Osteocyte (in vitro differentiated cells): ENCODE results near the gene ZNF774. TPM values are rescaled to one million over a fixed set of nuclear protein-coding genes. Genes with fewer than 3 reads are reported as not detected.
"Not testable (repeated sequence)": the region's sequence is repeated elsewhere in the genome, so short reads cannot be mapped to it uniquely, and the experiment has no call there.

ENCODE experiments used
- DNase-seq: peaks from one replicate; pipeline ENCODE4 v3.0.0; 2021; ENCODE audit warnings: mixed read lengths; ENCODE audit not compliant: unreplicated experiment; ENCODE audit errors: extremely low spot score
- H3K27ac Mint-ChIP-seq: one replicate; pipeline ENCODE4 v1.8.0; 2021; ENCODE audit warnings: mild to moderate bottlenecking, mixed read lengths; ENCODE audit not compliant: unreplicated experiment
- H3K27me3 Mint-ChIP-seq: one replicate; pipeline ENCODE4 v1.8.0; 2021; ENCODE audit warnings: mixed read lengths; ENCODE audit not compliant: unreplicated experiment
- H3K36me3 Mint-ChIP-seq: one replicate; pipeline ENCODE4 v1.8.0; 2021; ENCODE audit warnings: mixed read lengths; ENCODE audit not compliant: unreplicated experiment
- H3K4me1 Mint-ChIP-seq: one replicate; pipeline ENCODE4 v1.8.0; 2021; ENCODE audit warnings: mixed read lengths; ENCODE audit not compliant: unreplicated experiment
- H3K4me3 Mint-ChIP-seq: one replicate; pipeline ENCODE4 v1.8.0; 2021; ENCODE audit warnings: mild to moderate bottlenecking, moderate library complexity, mixed read lengths; ENCODE audit not compliant: unreplicated experiment
- H3K9me3 Mint-ChIP-seq: one replicate; pipeline ENCODE4 v1.8.0; 2021; ENCODE audit warnings: mixed read lengths; ENCODE audit not compliant: unreplicated experiment
- total RNA-seq: library from RNA; stranded (reverse); gene quantifications from 2 replicates; pipeline ENCODE4 v1.2.1, GENCODE V29; 2021
- TF ChIP-seq, protein P1 (sequence below): fragments of 200-600 bp; sonication (generic); IDR thresholded peaks from 2 replicates; pipeline ENCODE4 v1.5.0; 2021; ENCODE audit warnings: antibody characterized with exemption, mild to moderate bottlenecking, moderate library complexity

ZNF774 gene
- total RNA-seq, 1 donor from 2014 or later = 1.6 TPM

DNA sequence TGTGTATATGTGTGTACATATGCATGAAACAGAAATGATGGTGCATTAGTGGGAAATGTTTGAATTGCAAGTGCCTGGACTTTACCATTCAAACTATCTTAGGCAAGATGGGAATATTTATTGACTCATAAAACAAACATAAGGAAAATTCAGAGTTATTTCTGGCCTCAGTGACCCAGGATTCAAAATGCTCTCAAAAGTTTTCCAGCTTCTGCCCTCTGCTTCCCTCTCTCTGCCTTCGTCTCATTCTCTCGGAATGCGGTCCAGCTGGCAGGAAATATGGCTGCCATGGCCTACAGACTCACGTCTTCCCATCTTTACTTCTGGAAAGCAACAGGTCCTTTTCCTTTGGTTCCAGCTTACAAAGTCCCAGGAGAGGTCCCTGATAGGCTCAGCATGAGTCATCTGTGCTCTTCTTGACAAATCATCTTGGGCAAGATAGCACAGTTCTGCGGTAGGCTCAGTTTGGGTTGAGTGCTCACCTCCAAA, 8.7 kb upstream of the ZNF774 start:
- Mint-ChIP-seq H3K27ac (peak overlapping the region; percentile 86), H3K9me3 (no peaks in the 10 kb centered on the region), H3K36me3 (no peaks in the 10 kb centered on the region), H3K27me3 (no peaks in the 10 kb centered on the region), H3K4me3 (no peak overlapping the region), H3K4me1 (peaks cover 17% of the 10 kb centered on the region)
- DNase-seq = no peak
- TF ChIP-seq, protein P1, sequence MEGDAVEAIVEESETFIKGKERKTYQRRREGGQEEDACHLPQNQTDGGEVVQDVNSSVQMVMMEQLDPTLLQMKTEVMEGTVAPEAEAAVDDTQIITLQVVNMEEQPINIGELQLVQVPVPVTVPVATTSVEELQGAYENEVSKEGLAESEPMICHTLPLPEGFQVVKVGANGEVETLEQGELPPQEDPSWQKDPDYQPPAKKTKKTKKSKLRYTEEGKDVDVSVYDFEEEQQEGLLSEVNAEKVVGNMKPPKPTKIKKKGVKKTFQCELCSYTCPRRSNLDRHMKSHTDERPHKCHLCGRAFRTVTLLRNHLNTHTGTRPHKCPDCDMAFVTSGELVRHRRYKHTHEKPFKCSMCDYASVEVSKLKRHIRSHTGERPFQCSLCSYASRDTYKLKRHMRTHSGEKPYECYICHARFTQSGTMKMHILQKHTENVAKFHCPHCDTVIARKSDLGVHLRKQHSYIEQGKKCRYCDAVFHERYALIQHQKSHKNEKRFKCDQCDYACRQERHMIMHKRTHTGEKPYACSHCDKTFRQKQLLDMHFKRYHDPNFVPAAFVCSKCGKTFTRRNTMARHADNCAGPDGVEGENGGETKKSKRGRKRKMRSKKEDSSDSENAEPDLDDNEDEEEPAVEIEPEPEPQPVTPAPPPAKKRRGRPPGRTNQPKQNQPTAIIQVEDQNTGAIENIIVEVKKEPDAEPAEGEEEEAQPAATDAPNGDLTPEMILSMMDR = no peak

DNA sequence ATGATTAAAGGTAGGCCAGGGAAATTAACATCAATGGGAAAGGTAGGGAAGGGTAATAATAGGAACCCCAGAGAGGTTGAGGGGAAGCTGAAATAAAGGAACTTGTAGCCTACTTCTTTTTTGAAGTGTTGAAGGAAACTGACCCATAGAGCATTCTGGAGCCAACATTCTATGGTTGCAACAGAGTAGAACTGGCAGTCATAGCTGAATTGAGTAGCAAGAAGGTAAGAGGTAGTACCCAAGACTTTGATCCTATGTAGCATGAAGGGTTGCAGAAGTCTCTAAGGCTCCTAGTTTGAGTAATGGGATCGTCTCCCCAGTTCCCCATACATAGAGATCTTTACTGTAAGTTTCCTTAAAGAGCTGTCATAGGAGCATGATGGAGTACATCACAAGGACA, 7.4 kb upstream of the ZNF774 start:
- Mint-ChIP-seq H3K27me3 (no peaks in the 10 kb centered on the region), H3K4me3 (no peak overlapping the region)
- TF ChIP-seq, protein P1 = no peak

DNA sequence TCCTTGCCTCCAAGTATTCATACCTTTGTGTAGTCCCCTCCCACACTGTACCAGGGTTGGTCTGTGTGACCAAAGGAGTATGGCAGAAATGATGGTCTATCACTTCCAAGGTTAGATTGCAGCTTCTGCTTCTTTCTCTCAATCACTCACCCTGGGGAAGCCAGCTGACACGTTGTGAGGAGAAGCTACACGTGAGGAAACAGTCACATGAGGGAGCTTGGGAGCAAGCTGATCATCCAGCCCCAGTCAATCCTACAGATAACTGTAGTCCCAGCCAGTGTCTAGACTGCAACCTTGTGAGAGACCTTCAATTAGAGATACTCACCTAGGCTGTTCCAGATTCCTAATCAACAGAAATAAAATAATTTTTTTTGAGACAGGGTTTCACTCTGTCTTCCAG, 6.2 kb upstream of the ZNF774 start:
- Mint-ChIP-seq H3K27me3 (no peaks in the 10 kb centered on the region), H3K27ac (no peak overlapping the region), H3K4me3 (no peak overlapping the region), H3K4me1 (peaks cover 17% of the 10 kb centered on the region), H3K36me3 (no peaks in the 10 kb centered on the region), H3K9me3 (no peaks in the 10 kb centered on the region)
- TF ChIP-seq, protein P1 = no peak
- no peak for DNase-seq

More for the DNA sequence above, 7.4 kb upstream of the ZNF774 start:
- peaks cover 17% of the 10 kb centered on the region for H3K4me1 Mint-ChIP-seq
- H3K27ac Mint-ChIP-seq = no peak overlapping the region
- no peaks in the 10 kb centered on the region for H3K36me3 Mint-ChIP-seq
- H3K9me3 Mint-ChIP-seq = no peaks in the 10 kb centered on the region
- DNase-seq = no peak

DNA sequence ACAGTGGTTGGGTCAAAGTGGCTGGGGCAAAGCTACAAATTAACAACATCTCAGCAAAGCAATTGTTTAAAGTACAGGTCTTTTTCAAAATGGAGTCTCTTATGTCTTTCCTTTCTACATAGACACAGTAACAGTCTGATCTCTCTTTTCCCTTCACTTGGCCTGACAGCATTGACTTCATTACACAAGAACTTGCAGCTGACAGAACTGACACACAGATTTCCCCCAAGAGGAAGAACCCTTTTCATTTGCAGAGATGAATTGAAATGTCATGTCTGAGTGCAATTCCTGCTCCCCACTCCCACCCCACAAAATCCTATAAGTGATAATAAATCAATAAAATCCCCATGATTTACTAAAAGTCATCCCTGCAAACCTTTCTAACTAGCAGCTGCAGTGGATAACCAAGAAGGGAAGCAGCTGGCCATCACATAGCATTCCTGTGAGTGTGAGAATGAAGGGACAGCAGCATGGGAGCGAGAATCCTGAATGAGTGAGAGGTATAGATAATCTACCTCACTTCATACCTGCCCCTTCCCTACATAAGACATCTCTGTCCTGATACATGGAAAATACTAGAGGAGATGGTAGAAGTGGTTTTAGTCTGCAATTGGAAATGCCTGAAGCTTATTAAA, 4.5 kb upstream of the ZNF774 start:
- not testable (repeated sequence) for H3K9me3 Mint-ChIP-seq, H3K4me3 Mint-ChIP-seq, H3K27ac Mint-ChIP-seq, H3K27me3 Mint-ChIP-seq, DNase-seq, H3K36me3 Mint-ChIP-seq
- H3K4me1 Mint-ChIP-seq = peaks cover 24% of the 10 kb centered on the region

DNA sequence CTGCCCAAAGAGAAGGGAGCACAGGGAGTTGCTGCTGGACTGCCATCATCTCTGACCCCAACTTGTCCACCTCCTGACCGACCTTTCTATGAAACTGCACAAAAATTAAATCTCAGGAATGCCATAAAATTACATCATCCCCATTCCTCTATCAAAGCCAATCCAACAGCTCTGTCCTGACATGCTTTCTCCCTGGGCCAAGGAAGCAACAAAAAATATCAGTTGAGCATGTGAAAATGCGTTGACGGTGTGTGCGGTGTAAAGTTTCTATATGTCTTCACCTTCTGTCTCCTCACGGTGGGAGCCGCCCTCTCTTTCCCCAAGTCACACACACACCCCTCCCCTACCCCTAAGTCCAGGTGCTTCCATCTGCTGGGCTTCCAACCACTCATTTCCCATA, 3.6 kb upstream of the ZNF774 start:
- no peak for DNase-seq
- no peaks in the 10 kb centered on the region for H3K9me3 Mint-ChIP-seq
- H3K27me3 Mint-ChIP-seq = no peaks in the 10 kb centered on the region
- H3K27ac Mint-ChIP-seq = no peak overlapping the region
- H3K4me1 Mint-ChIP-seq = peaks cover 16% of the 10 kb centered on the region
- H3K4me3 Mint-ChIP-seq = no peak overlapping the region
- TF ChIP-seq, protein P1 = no peak
- H3K36me3 Mint-ChIP-seq = no peaks in the 10 kb centered on the region
